ENCODE measurements around the gene ANLN. TPM values are rescaled to one million over a fixed set of nuclear protein-coding genes. Genes with fewer than 3 reads are reported as not detected.

The ANLN gene
- polyA plus RNA-seq, 1 experiment: 34.0 TPM

DNA sequence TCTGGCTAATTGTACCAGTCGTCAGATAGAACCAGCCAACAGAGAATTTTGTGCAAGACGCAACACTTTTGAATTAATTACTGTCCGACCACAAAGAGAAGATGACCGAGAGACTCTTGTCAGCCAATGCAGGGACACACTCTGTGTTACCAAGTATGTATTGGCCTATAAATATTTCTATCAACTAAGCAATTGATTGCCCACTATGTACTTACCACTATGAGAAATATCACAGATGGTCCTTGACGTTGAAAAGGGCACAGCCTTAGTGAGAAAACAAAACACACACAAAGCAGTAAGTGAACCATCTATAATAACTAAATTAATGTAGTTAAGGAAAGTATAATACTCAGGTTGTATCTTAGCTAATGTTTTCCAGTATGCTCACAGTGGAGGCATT, 60.0 kb downstream of the ANLN start:
- POLR2A ChIA-PET: no interaction called here
- H3K4me3 ChIP-seq (ENCODE audit: low read depth, low read length): no peak overlapping the region
- no peak for DNase-seq (ENCODE audit: low read depth, low spot score)
- no peak for TF ChIP-seq CTCF (IDR thresholded peaks at IDR 0.05; ENCODE audit: low read depth, low read length)
- H3K9me3 ChIP-seq (ENCODE audit: control insufficient read depth, insufficient read depth, low read length): peaks cover 2% of the 10 kb centered on the region; the same call in 1 of the 2 replicates
- no peak overlapping the region for H3K27ac ChIP-seq (ENCODE audit: low read depth, low read length)
- CTCF ChIA-PET: interaction anchor here (0.8 to 3.3 kb wide), 6 partner anchors 8 to 221 kb away, joined by 3 to 46 read pairs (median 4); no protein-coding TSS in a partner anchor
- H3K27me3 ChIP-seq (ENCODE audit: control insufficient read depth, insufficient read depth, low read length): no peaks in the 10 kb centered on the region

DNA sequence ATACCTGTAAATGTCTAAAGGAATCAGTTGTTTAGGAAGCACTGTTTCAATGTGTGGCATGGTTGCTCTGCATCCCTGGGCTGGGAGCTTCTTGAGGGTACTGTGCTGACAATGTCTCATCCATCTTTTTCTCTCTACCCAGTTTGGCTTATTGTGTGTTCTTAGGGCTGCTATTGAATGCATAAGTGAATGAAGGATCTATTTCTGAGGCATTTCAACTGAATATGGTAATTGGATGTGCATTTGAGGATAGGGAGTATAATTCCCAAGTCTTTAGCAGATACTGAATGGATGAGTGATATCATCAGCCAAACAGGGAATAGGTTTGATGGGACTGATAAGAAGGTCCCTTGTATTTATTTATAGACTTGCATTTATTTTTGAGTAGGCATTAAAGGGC, 64.1 kb downstream of the ANLN start:
- TF ChIP-seq CTCF (IDR thresholded peaks at IDR 0.05; ENCODE audit: low read depth, low read length): no peak
- POLR2A ChIA-PET: no interaction called here
- Histone ChIP-seq H3K9me3 (ENCODE audit: control insufficient read depth, insufficient read depth, low read length) (no peaks in the 10 kb centered on the region), H3K27me3 (ENCODE audit: control insufficient read depth, insufficient read depth, low read length) (no peaks in the 10 kb centered on the region), H3K4me3 (ENCODE audit: low read depth, low read length) (no peak overlapping the region), H3K27ac (ENCODE audit: low read depth, low read length) (no peak overlapping the region)
- no peak for DNase-seq (ENCODE audit: low read depth, low spot score)
- CTCF ChIA-PET: interaction anchor here (1.3 to 2.2 kb wide), 2 partner anchors 13 to 217 kb away, joined by 3 to 21 read pairs; no protein-coding TSS in a partner anchor

DNA sequence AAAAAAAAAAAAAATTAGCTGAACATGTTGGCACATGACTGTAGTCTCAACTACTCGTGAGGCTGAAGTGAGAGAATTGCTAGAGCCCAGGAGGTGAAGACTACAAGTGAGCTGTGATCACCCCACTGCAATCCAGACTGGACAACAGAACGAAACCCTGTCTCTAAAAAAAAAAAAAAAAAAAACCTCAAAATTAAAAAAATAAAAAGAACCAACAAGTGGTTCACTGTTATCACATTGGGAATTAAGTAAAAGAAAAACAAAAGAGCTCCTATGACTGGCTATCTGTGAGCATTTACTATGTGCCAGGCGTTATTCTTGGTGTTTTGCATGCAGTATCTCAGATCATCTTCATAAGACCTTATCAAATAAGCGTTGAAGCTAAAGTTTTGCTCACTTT, 66.0 kb downstream of the ANLN start:
- ChIA-PET POLR2A (interaction anchor here (0.5 kb wide), 1 partner anchor 277 kb away, joined by 3 read pairs; no protein-coding TSS in a partner anchor), CTCF (interaction anchor here (0.6 to 2.2 kb wide), 7 partner anchors 14 to 726 kb away, joined by 3 to 20 read pairs (median 4); no protein-coding TSS in a partner anchor)
- no peak for DNase-seq (ENCODE audit: low read depth, low spot score)

DNA sequence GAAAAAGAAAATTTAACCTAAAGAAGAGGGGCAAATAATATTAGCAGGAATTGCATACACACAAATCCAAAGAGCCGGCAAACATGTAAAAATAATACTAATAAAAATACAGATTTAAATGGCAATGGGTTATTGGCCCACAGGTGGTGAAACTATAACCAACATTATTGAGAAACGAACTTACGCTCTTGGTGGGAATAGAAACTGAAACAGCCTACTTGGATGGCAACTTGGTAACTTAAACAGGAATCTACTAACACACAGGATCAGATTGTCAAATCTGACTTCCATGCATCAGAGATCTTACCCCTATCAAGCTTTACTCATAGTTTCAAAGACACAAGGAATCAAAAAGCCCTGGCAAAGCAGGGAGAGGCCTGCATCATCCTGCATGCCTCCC, 66.5 kb downstream of the ANLN start:
- no peak overlapping the region for H3K27ac ChIP-seq (ENCODE audit: low read depth, low read length)
- ChIA-PET POLR2A (interaction anchor here (0.5 kb wide), 1 partner anchor 276 kb away, joined by 3 read pairs; no protein-coding TSS in a partner anchor), CTCF (interaction anchor here (0.6 to 2.2 kb wide), 7 partner anchors 15 to 726 kb away, joined by 3 to 20 read pairs (median 4); no protein-coding TSS in a partner anchor)
- H3K4me3 ChIP-seq (ENCODE audit: low read depth, low read length): no peak overlapping the region
- H3K9me3 ChIP-seq (ENCODE audit: control insufficient read depth, insufficient read depth, low read length): no peaks in the 10 kb centered on the region
- no peak for DNase-seq (ENCODE audit: low read depth, low spot score)
- no peaks in the 10 kb centered on the region for H3K27me3 ChIP-seq (ENCODE audit: control insufficient read depth, insufficient read depth, low read length)
- no peak for TF ChIP-seq CTCF (IDR thresholded peaks at IDR 0.05; ENCODE audit: low read depth, low read length)

More for the DNA sequence above, 66.0 kb downstream of the ANLN start:
- Histone ChIP-seq H3K9me3 (ENCODE audit: control insufficient read depth, insufficient read depth, low read length) (no peaks in the 10 kb centered on the region), H3K27ac (ENCODE audit: low read depth, low read length) (no peak overlapping the region), H3K4me3 (ENCODE audit: low read depth, low read length) (no peak overlapping the region), H3K27me3 (ENCODE audit: control insufficient read depth, insufficient read depth, low read length) (no peaks in the 10 kb centered on the region)
- no peak for TF ChIP-seq CTCF (IDR thresholded peaks at IDR 0.05; ENCODE audit: low read depth, low read length)

DNA sequence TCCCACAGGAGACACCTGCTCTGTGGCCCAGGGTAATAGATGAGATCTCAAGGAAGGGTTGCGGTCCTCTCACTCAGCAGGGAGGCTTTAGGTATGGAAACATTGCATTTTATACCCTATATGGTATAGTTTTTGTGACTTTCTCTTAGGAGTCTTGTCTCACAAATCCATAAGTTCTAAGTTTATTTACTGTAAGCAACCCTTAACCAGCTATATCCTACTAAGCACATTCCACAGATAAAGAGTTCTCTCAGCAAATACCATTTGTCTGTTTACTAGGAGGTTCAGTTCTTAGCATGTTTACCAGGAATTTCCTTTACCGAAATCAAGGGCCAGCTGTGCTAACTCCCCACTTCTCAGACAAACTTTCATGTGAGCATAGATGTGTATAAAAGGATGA, 66.9 kb downstream of the ANLN start:
- ChIA-PET POLR2A (no interaction called here), CTCF (interaction anchor here (2.2 kb wide), 1 partner anchor 15 kb away, joined by 20 read pairs; no protein-coding TSS in a partner anchor)
- Histone ChIP-seq H3K27me3 (ENCODE audit: control insufficient read depth, insufficient read depth, low read length) (no peaks in the 10 kb centered on the region), H3K27ac (ENCODE audit: low read depth, low read length) (no peak overlapping the region), H3K9me3 (ENCODE audit: control insufficient read depth, insufficient read depth, low read length) (no peaks in the 10 kb centered on the region), H3K4me3 (ENCODE audit: low read depth, low read length) (no peak overlapping the region)
- DNase-seq (ENCODE audit: low read depth, low spot score): no peak
- no peak for TF ChIP-seq CTCF (IDR thresholded peaks at IDR 0.05; ENCODE audit: low read depth, low read length)
